Fibroblast of mammary gland (primary cell): Measurements from ENCODE around the gene ZNF182.

ENCODE experiments used
- DNase-seq: peaks from one replicate; pipeline ENCODE4 v3.0.0-alpha.2; 2010; ENCODE audit warnings: low read depth
- H3K4me3 ChIP-seq: 2 replicates; pipeline ENCODE4 v1.5.1; 2011; ENCODE audit warnings: low read depth, mild to moderate bottlenecking, low read length, moderate library complexity; ENCODE audit not compliant: control insufficient read depth
- CTCF ChIP-seq: conservative IDR thresholded peaks from 2 replicates; pipeline ENCODE4 v1.5.1; 2011; ENCODE audit warnings: low read depth, low read length, inconsistent platforms; ENCODE audit not compliant: control insufficient read depth, insufficient read depth

ZNF182 gene

GRCh38 chrX:48003367-48003757 lies 427 bp downstream of the ZNF182 start:
- DNase-seq: no peak
- H3K4me3 ChIP-seq: peak overlapping the region; percentile 74
- no peak for TF ChIP-seq CTCF

GRCh38 chrX:48002929-48003328 lies 860 bp downstream of the ZNF182 start:
- no peak for TF ChIP-seq CTCF
- H3K4me3 ChIP-seq: peak overlapping the region; percentile 74
- DNase-seq: no peak

- TF ChIP-seq CTCF: no peak
- H3K4me3 ChIP-seq: no peak overlapping the region
- DNase-seq: no peak
Observed at GRCh38 chrX:48002319-48002718, 1.5 kb downstream of the ZNF182 start.

GRCh38 chrX:48001260-48001659 lies 2.5 kb downstream of the ZNF182 start:
- TF ChIP-seq CTCF: no peak
- no peak for DNase-seq
- no peak overlapping the region for H3K4me3 ChIP-seq

GRCh38 chrX:47992669-47993068 lies 11.1 kb downstream of the ZNF182 start:
- DNase-seq: no peak
- TF ChIP-seq CTCF: no peak
- no peak overlapping the region for H3K4me3 ChIP-seq

GRCh38 chrX:47992095-47992380 lies 11.8 kb downstream of the ZNF182 start:
- DNase-seq: peak; percentile 26
- no peak overlapping the region for H3K4me3 ChIP-seq
- TF ChIP-seq CTCF: no peak
